KMS-11 (cell line): ENCODE data around the gene THSD7A.

ENCODE experiments used
- H2AFZ ChIP-seq: fragments of 200-600 bp; sonication (generic); 2 replicates; pipeline ENCODE4 v1.6.1; 2016; ENCODE audit warnings: antibody characterized with exemption, mixed run types, low read depth
- H3K27ac ChIP-seq: fragments of 200-600 bp; sonication (generic); 2 replicates; pipeline ENCODE4 v1.6.1; 2016; ENCODE audit warnings: mild to moderate bottlenecking, mixed run types
- H3K27me3 ChIP-seq: fragments of 200-600 bp; sonication (generic); 2 replicates; pipeline ENCODE4 v1.6.1; 2017; ENCODE audit warnings: mild to moderate bottlenecking, low read depth, mixed run types, moderate library complexity; ENCODE audit not compliant: insufficient read depth
- H3K36me3 ChIP-seq: fragments of 200-600 bp; sonication (generic); 2 replicates; pipeline ENCODE4 v1.6.1; 2017; ENCODE audit warnings: mild to moderate bottlenecking, mixed run types; ENCODE audit not compliant: insufficient read depth
- H3K4me1 ChIP-seq: fragments of 200-600 bp; sonication (generic); 2 replicates; pipeline ENCODE4 v1.6.1; 2016; ENCODE audit warnings: mild to moderate bottlenecking, low read depth, mixed run types; ENCODE audit not compliant: poor library complexity, severe bottlenecking
- H3K4me2 ChIP-seq: fragments of 200-600 bp; sonication (generic); 2 replicates; pipeline ENCODE4 v1.7.0; 2016; ENCODE audit warnings: mild to moderate bottlenecking, mixed run types
- H3K4me3 ChIP-seq: fragments of 200-600 bp; sonication (generic); IDR thresholded peaks from 2 replicates; pipeline ENCODE4 v1.6.1; 2017; ENCODE audit warnings: low read depth, low read length, mixed read lengths; ENCODE audit not compliant: insufficient read depth
- H3K79me2 ChIP-seq: fragments of 200-600 bp; sonication (generic); 2 replicates; pipeline ENCODE4 v1.6.1; 2016; ENCODE audit warnings: low read depth, mixed run types; ENCODE audit not compliant: insufficient read depth
- H3K9ac ChIP-seq: fragments of 200-600 bp; sonication (generic); 2 replicates; pipeline ENCODE4 v1.6.1; 2016; ENCODE audit warnings: mild to moderate bottlenecking, mixed run types
- H4K20me1 ChIP-seq: fragments of 200-600 bp; sonication (generic); 2 replicates; pipeline ENCODE4 v1.6.1; 2016; ENCODE audit warnings: mild to moderate bottlenecking, mixed run types; ENCODE audit not compliant: insufficient read depth
- TF ChIP-seq, protein P1 (sequence below): fragments of 200-600 bp; sonication (generic); conservative IDR thresholded peaks from 2 replicates; pipeline ENCODE4 v1.6.1; 2017; ENCODE audit warnings: low read depth, mild to moderate bottlenecking, antibody characterized with exemption, low read length, moderate library complexity, mixed read lengths

The THSD7A gene

DNA sequence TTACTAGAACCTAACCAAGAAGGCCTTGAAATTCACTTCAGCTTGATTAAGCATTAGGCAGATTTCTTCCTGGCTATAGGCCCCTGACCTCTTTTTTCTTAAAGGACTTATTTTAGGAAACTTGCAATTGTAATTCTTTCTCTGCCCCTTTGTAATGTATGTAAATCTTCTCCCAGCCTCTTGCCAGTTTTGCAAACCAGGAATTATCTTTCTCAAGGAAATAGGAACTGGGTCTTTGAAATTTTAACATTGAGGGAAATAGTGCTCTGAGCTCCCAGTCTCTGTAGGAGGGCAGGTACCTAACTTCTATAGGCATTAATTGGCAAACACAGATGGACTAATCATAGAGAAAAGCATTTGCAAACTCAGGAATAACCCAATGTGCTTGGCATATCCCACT lies 342.7 kb downstream of the THSD7A start:
- H3K27ac ChIP-seq = no peak overlapping the region

DNA sequence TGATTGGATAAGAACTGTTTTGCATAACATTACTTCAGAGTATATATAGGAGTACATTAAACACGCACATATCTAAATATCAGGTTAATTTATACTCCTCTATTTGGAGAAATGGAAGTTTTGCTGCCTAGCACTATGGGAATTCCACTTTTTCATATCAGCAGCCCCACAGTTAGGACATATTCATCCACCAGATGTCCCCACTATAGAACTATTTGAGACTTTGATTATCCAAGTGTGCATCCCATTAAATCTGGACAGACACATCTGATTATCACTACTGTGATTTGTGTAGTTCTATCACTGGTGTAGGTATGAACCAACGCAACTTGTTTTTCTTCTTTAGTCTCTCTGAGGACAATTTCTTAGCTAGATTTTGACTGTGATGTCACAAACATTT lies 345.7 kb downstream of the THSD7A start:
- H3K9ac ChIP-seq = no peak overlapping the region
- H4K20me1 ChIP-seq = no peaks in the 10 kb centered on the region
- H3K79me2 ChIP-seq = no peaks in the 10 kb centered on the region
- TF ChIP-seq, protein P1, sequence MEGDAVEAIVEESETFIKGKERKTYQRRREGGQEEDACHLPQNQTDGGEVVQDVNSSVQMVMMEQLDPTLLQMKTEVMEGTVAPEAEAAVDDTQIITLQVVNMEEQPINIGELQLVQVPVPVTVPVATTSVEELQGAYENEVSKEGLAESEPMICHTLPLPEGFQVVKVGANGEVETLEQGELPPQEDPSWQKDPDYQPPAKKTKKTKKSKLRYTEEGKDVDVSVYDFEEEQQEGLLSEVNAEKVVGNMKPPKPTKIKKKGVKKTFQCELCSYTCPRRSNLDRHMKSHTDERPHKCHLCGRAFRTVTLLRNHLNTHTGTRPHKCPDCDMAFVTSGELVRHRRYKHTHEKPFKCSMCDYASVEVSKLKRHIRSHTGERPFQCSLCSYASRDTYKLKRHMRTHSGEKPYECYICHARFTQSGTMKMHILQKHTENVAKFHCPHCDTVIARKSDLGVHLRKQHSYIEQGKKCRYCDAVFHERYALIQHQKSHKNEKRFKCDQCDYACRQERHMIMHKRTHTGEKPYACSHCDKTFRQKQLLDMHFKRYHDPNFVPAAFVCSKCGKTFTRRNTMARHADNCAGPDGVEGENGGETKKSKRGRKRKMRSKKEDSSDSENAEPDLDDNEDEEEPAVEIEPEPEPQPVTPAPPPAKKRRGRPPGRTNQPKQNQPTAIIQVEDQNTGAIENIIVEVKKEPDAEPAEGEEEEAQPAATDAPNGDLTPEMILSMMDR = no peak
- H3K27me3 ChIP-seq = no peaks in the 10 kb centered on the region
- no peak overlapping the region for H3K4me3 ChIP-seq
- H3K36me3 ChIP-seq = no peaks in the 10 kb centered on the region
- H3K4me1 ChIP-seq = no peaks in the 10 kb centered on the region
- no peak overlapping the region for H3K27ac ChIP-seq
- no peak overlapping the region for H2AFZ ChIP-seq
- no peak overlapping the region for H3K4me2 ChIP-seq

More for the DNA sequence above, 342.7 kb downstream of the THSD7A start:
- no peaks in the 10 kb centered on the region for H3K36me3 ChIP-seq
- TF ChIP-seq, protein P1 = no peak
- H4K20me1 ChIP-seq = no peaks in the 10 kb centered on the region
- H3K79me2 ChIP-seq = no peaks in the 10 kb centered on the region
- H3K27me3 ChIP-seq = no peaks in the 10 kb centered on the region
- no peak overlapping the region for H3K4me3 ChIP-seq
- H3K9ac ChIP-seq = no peak overlapping the region
- H3K4me1 ChIP-seq = no peaks in the 10 kb centered on the region
- H3K4me2 ChIP-seq = no peak overlapping the region
- no peak overlapping the region for H2AFZ ChIP-seq

DNA sequence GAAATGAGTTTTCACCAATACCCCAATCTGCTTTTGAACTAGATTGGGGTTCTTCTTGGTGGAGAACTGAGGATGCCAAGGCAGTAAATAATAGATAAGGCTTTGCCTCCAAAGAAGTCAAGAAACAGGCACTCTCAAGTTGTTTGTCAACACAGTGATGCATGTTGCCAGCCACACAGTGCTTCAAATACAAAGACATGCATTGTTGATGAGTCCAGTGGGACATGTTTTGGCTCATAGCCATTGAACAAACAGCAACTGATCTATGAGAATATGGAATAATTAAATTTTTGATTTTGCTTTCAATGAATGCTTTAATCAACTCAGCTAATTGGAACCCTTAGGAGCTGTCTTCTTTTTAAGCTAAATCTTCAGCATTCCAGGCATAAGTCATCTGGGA lies 346.4 kb downstream of the THSD7A start:
- Histone ChIP-seq H3K9ac (no peak overlapping the region), H4K20me1 (no peaks in the 10 kb centered on the region), H3K36me3 (no peaks in the 10 kb centered on the region), H3K4me1 (no peaks in the 10 kb centered on the region), H3K79me2 (no peaks in the 10 kb centered on the region), H3K27ac (no peak overlapping the region), H3K4me3 (no peak overlapping the region), H3K27me3 (no peaks in the 10 kb centered on the region), H3K4me2 (no peak overlapping the region), H2AFZ (no peak overlapping the region)
- TF ChIP-seq, protein P1 = no peak

DNA sequence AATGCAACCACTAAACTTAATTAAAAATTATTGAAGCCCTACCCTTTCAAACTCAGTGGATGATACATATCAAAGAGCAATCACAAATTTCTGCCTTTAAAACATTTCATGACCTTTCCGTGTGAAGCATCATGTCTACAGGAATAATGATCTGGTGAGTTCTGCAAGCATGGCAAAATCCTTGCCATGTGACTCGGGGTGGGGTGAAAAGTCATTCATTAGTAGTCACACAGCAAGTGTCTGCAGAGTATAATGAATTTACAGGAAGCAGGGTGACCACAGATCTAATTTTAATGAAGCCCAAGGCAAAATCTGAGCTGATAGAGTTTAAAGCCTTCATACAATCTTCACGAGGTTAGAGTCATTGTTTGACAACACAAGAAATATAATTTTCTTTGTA lies 351.9 kb downstream of the THSD7A start:
- Histone ChIP-seq H3K27me3 (no peaks in the 10 kb centered on the region), H3K36me3 (no peaks in the 10 kb centered on the region), H3K27ac (no peak overlapping the region), H3K4me3 (no peak overlapping the region), H3K4me1 (no peaks in the 10 kb centered on the region), H2AFZ (no peak overlapping the region), H3K9ac (no peak overlapping the region), H3K79me2 (no peaks in the 10 kb centered on the region), H3K4me2 (no peak overlapping the region), H4K20me1 (no peaks in the 10 kb centered on the region)
- TF ChIP-seq, protein P1 = no peak
